H1 (cell line): ENCODE results near the gene CGNL1. TPM values are rescaled to one million over a fixed set of nuclear protein-coding genes. Genes with fewer than 3 reads are reported as not detected.

ENCODE experiments used
- CTCF ChIA-PET: fragments of 300-600 bp; sonication (Branson Sonifier 250); formaldehyde crosslinking; loops from one replicate; lab custom pipeline; 2021; ENCODE audit not compliant: partially characterized antibody; lab: Charles Lee
- POLR2A ChIA-PET: fragments of 300-600 bp; sonication (Branson Sonifier 250); formaldehyde crosslinking; loops from one replicate; lab custom pipeline; 2021; ENCODE audit warnings: inconsistent platforms; ENCODE audit not compliant: partially characterized antibody; lab: Charles Lee
- DNase-seq, 2 experiments: peaks; one replicate each; pipeline versions ENCODE4 v3.0.0 to v3.0.0-alpha.2; 2010 to 2022; ENCODE audit warnings: low spot score in 2 of 2, low read depth in 1 of 2, mixed read lengths in 1 of 2
- FAIRE-seq: peaks from 2 replicates; lab custom pipeline; 2011; peaks lifted over from hg19 to GRCh38; lab: Jason Lieb, UNC
- H2AFZ ChIP-seq: 2 replicates; pipeline ENCODE4 v1.8.1; 2012; ENCODE audit warnings: low read length, inconsistent platforms
- H2AK5ac ChIP-seq: 2 replicates; pipeline ENCODE4 v1.6.1; 2013; ENCODE audit warnings: low read depth, low read length
- H2BK120ac ChIP-seq: replicated peaks from 2 replicates; pipeline ENCODE3; 2013; ENCODE audit warnings: low read depth, low read length, inconsistent platforms
- H2BK12ac ChIP-seq: 2 replicates; pipeline ENCODE4 v1.6.1; 2013; ENCODE audit warnings: low read depth, low read length
- H2BK15ac ChIP-seq: 2 replicates; pipeline ENCODE4 v1.6.1; 2013; ENCODE audit warnings: low read length
- H2BK20ac ChIP-seq: 2 replicates; pipeline ENCODE4 v1.6.1; 2013; ENCODE audit warnings: low read length
- H2BK5ac ChIP-seq: 2 replicates; pipeline ENCODE4 v1.6.1; 2013; ENCODE audit warnings: low read depth, low read length
- H3K14ac ChIP-seq: 2 replicates; pipeline ENCODE4 v1.6.1; 2013; ENCODE audit warnings: inconsistent platforms; ENCODE audit not compliant: insufficient read length
- H3K18ac ChIP-seq: 2 replicates; pipeline ENCODE4 v1.6.1; 2013; ENCODE audit warnings: low read length; ENCODE audit errors: extremely low read depth
- H3K23ac ChIP-seq: 2 replicates; pipeline ENCODE4 v1.6.1; 2013; ENCODE audit warnings: inconsistent platforms; ENCODE audit not compliant: insufficient read length
- H3K23me2 ChIP-seq: 2 replicates; pipeline ENCODE4 v1.6.1; 2013; ENCODE audit warnings: low read depth, low read length
- H3K27ac ChIP-seq: 2 replicates; pipeline ENCODE4 v1.6.1; 2011; ENCODE audit warnings: low read depth, low read length, inconsistent platforms
- H3K27me3 ChIP-seq, 4 experiments: replicated peaks in 1 of 4; 1 replicate in 1 of 4; 2 replicates in 3 of 4; pipeline versions ENCODE4 v1.6.1 to v1.8.1; 2011 to 2013; ENCODE audit warnings: low read length in 3 of 4, mild to moderate bottlenecking in 3 of 4, inconsistent platforms in 2 of 4, mixed read lengths in 2 of 4, moderate library complexity in 1 of 4; ENCODE audit not compliant: control insufficient read depth in 3 of 4, insufficient read depth in 3 of 4; ENCODE audit errors: extremely low read depth in 1 of 4
- H3K36me3 ChIP-seq, 4 experiments: 2 replicates each; pipeline versions ENCODE4 v1.6.1 to v1.8.1; 2011 to 2013; ENCODE audit warnings: mild to moderate bottlenecking in 4 of 4, low read length in 3 of 4, moderate library complexity in 2 of 4, control low read depth in 1 of 4, inconsistent platforms in 1 of 4; ENCODE audit not compliant: insufficient read depth in 4 of 4, control insufficient read depth in 2 of 4
- H3K4ac ChIP-seq: replicated peaks from 2 replicates; pipeline ENCODE3; 2013; ENCODE audit warnings: low read length, low read depth, mixed read lengths, inconsistent platforms; ENCODE audit not compliant: insufficient read length
- H3K4me1 ChIP-seq, 4 experiments: replicated peaks in 1 of 4; 1 replicate in 1 of 4; 2 replicates in 3 of 4; pipeline versions ENCODE4 v1.6.1 to v1.8.1; 2011 to 2013; ENCODE audit warnings: low read length in 3 of 4, inconsistent platforms in 2 of 4, mixed read lengths in 1 of 4; ENCODE audit not compliant: insufficient read depth in 4 of 4, control insufficient read depth in 3 of 4
- H3K4me2 ChIP-seq, 2 experiments: 2 replicates each; pipeline versions ENCODE4 v1.6.1 to v1.8.1; 2011 to 2013; ENCODE audit warnings: low read depth in 2 of 2, low read length in 2 of 2, control low read depth in 1 of 2, inconsistent platforms in 1 of 2, mild to moderate bottlenecking in 1 of 2; ENCODE audit not compliant: insufficient read depth in 1 of 2
- H3K4me3 ChIP-seq, 4 experiments: fragments of 200-600, 300-600 bp in 1 of 4; sonication (generic), shearing (Covaris generic), sonication (Bioruptor Twin) in 1 of 4; 2 replicates each; pipeline versions ENCODE4 v1.5.1 to v1.8.1; 2011 to 2016; ENCODE audit warnings: low read length in 4 of 4, low read depth in 3 of 4, control low read depth in 2 of 4, inconsistent platforms in 2 of 4, mild to moderate bottlenecking in 2 of 4, mixed read lengths in 1 of 4, moderate library complexity in 1 of 4; ENCODE audit not compliant: insufficient read depth in 2 of 4; ENCODE audit errors: extremely low read depth in 1 of 4
- H3K56ac ChIP-seq: replicated peaks from 2 replicates; pipeline ENCODE3; 2013; ENCODE audit warnings: low read depth, mild to moderate bottlenecking, mixed read lengths, low read length, inconsistent platforms; ENCODE audit not compliant: insufficient read length
- H3K79me1 ChIP-seq: 2 replicates; pipeline ENCODE4 v1.6.1; 2013; ENCODE audit warnings: low read depth, low read length, control low read depth
- H3K79me2 ChIP-seq, 2 experiments: 2 replicates each; pipeline versions ENCODE4 v1.6.1 to v1.8.1; 2012 to 2013; ENCODE audit warnings: low read length in 2 of 2, mild to moderate bottlenecking in 2 of 2, inconsistent platforms in 1 of 2; ENCODE audit not compliant: insufficient read depth in 2 of 2, control insufficient read depth in 1 of 2
- H3K9ac ChIP-seq, 4 experiments: replicated peaks in 1 of 4; 1 replicate in 1 of 4; 2 replicates in 3 of 4; pipeline versions ENCODE4 v1.6.1 to v1.8.1; 2011 to 2013; ENCODE audit warnings: low read depth in 3 of 4, low read length in 3 of 4, control low read depth in 2 of 4, mild to moderate bottlenecking in 2 of 4, moderate library complexity in 2 of 4, inconsistent platforms in 1 of 4; ENCODE audit errors: extremely low read depth in 1 of 4
- H3K9me3 ChIP-seq, 2 experiments: 2 replicates each; pipeline versions ENCODE4 v1.6.1 to v1.8.1; 2012 to 2013; ENCODE audit warnings: mild to moderate bottlenecking in 2 of 2, moderate library complexity in 2 of 2, control low read depth in 1 of 2, inconsistent platforms in 1 of 2, low read depth in 1 of 2, low read length in 1 of 2, mixed read lengths in 1 of 2; ENCODE audit not compliant: insufficient read depth in 2 of 2
- H4K20me1 ChIP-seq, 2 experiments: replicated peaks in 1 of 2; 2 replicates each; pipeline versions ENCODE3 to v1.8.1; 2011 to 2013; ENCODE audit warnings: inconsistent platforms in 2 of 2, low read length in 2 of 2, mild to moderate bottlenecking in 1 of 2; ENCODE audit not compliant: insufficient read depth in 2 of 2, control insufficient read depth in 1 of 2
- H4K5ac ChIP-seq: 2 replicates; pipeline ENCODE4 v1.6.1; 2013; ENCODE audit warnings: low read length, low read depth, mixed read lengths, inconsistent platforms; ENCODE audit not compliant: insufficient read length
- H4K8ac ChIP-seq: 2 replicates; pipeline ENCODE4 v1.8.0; 2013; ENCODE audit warnings: mild to moderate bottlenecking, moderate library complexity, low read length, inconsistent platforms; ENCODE audit not compliant: insufficient read depth; ENCODE audit errors: extremely low read depth
- H4K91ac ChIP-seq: replicated peaks from 2 replicates; pipeline ENCODE3; 2013; ENCODE audit warnings: low read length, mixed read lengths, inconsistent platforms; ENCODE audit not compliant: insufficient read length
- CBX5 ChIP-seq: fragments of 300-800, 300-1000 bp; sonication (generic); IDR thresholded peaks from 2 replicates; pipeline ENCODE4 v1.7.1; 2016; ENCODE audit warnings: antibody characterized with exemption, low read length, low read depth
- MAX ChIP-seq: IDR thresholded peaks from 2 replicates; pipeline ENCODE4 v1.6.1; 2012; ENCODE audit warnings: inconsistent platforms
- POLR2AphosphoS5 ChIP-seq: IDR thresholded peaks from 2 replicates; pipeline ENCODE4 v1.6.1; 2011; ENCODE audit warnings: low read depth, low read length
- SIRT6 ChIP-seq: IDR thresholded peaks from one replicate; pipeline ENCODE4 v1.7.1; 2012; ENCODE audit warnings: low read length, inconsistent platforms
- SP4 ChIP-seq: IDR thresholded peaks from 2 replicates; pipeline ENCODE4 v1.6.1; 2012; ENCODE audit warnings: low read length, inconsistent platforms
- TBP ChIP-seq: IDR thresholded peaks from 2 replicates; pipeline ENCODE4 v1.6.1; 2011; ENCODE audit warnings: low read depth, low read length, improper control_type of control experiment
- TCF12 ChIP-seq: IDR thresholded peaks from 2 replicates; pipeline ENCODE4 v1.6.1; 2011; ENCODE audit warnings: low read depth, mild to moderate bottlenecking, low read length
- ZNF274 ChIP-seq: IDR thresholded peaks from 2 replicates; pipeline ENCODE4 v1.7.0; 2012; ENCODE audit warnings: low read length, borderline replicate concordance; ENCODE audit errors: extremely low read depth
- WGBS, 2 experiments: shearing (Covaris generic) in 1 of 2; methylation state at CpG; one replicate each; pipeline versions ENCODE4 v1.1.6 to v1.1.7; 2013 to 2015; ENCODE audit warnings: low lambda C conversion rate in 2 of 2, mixed read lengths in 2 of 2, inconsistent platforms in 1 of 2, low coverage in 1 of 2, missing lambda C conversion rate in 1 of 2; ENCODE audit not compliant: insufficient replicate concordance in 2 of 2, insufficient coverage in 1 of 2, insufficient read length in 1 of 2; ENCODE audit errors: extremely low coverage in 1 of 2, missing lambda C conversion rate in 1 of 2; 5-methylcytosine and 5-hydroxymethylcytosine counted together
- polyA plus RNA-seq, 7 experiments: library from polyadenylated mRNA; depleted of rRNA in 3 of 7; stranded (reverse) in 5 of 7; unstranded in 2 of 7; fragments of >200 nt in 5 of 7; fragments of 200-250 nt in 2 of 7; gene quantifications; 1 replicate in 5 of 7; 2 replicates in 1 of 7; 4 replicates in 1 of 7; pipeline versions ENCODE4 v1.2.1 to v1.2.3, GENCODE V29; 2011 to 2013; ENCODE audit warnings: missing spikeins in 2 of 7, mixed read lengths in 2 of 7
- total RNA-seq: library from RNA; stranded (reverse); fragmentation: NEBNext Ultra II Directional; extraction: Animal tissue kit (Norgen Biotek cat#: 25700); gene quantifications from 2 replicates; pipeline ENCODE4 v1.2.1, GENCODE V29; 2021

CGNL1 gene
- total and polyA plus RNA-seq, 2 of the 8 experiments (the other 6 are each of a cell fraction or from before 2014, with no cell fraction given): 21.8 to 75.6 TPM

- POLR2A ChIA-PET: interaction anchor here (0.6 to 1.9 kb wide), 5 partner anchors 9 to 423 kb away, joined by 3 to 11 read pairs (median 5); partner anchors contain the start of gene CGNL1
These were observed 21.7 kb upstream of the CGNL1 start for GRCh38 chr15:57354436-57355123.

More at GRCh38 chr15:57354436-57355123, 21.7 kb upstream of the CGNL1 start:
- DNase-seq (no peak), FAIRE-seq (no peak)
- Histone ChIP-seq H3K79me2 (no peaks in the 10 kb centered on the region), H4K5ac (no peak overlapping the region), H3K9ac (no peak overlapping the region; a peak in 1 of 7 replicates), H4K91ac (peak overlapping the region; percentile 62), H2BK20ac (0 out of 2 replicates have a peak overlapping the region, but pooled peaks have one; percentile 6), H3K23ac (no peak overlapping the region), H2AFZ (no peak overlapping the region), H2BK12ac (0 out of 2 replicates have a peak overlapping the region, but pooled peaks have one; percentile 20), H2AK5ac (no peak overlapping the region), H4K20me1 (no peaks in the 10 kb centered on the region), H2BK5ac (peak overlapping the region; percentile 62; the same call in 1 of the 2 replicates), H3K36me3 (no peaks in the 10 kb centered on the region), H2BK15ac (no peak overlapping the region), H3K23me2 (no peaks in the 10 kb centered on the region), H3K9me3 (no peaks in the 10 kb centered on the region), H2BK120ac (no peak overlapping the region), H3K27ac (no peak overlapping the region), H3K27me3 (no peaks in the 10 kb centered on the region), H3K4me2 (no peak overlapping the region), H3K4ac (no peak overlapping the region), H3K79me1 (no peaks in the 10 kb centered on the region), H4K8ac (no peak overlapping the region; the same call in 1 of the 2 replicates), H3K14ac (no peak overlapping the region), H3K18ac (no peak overlapping the region), H3K4me1 (peaks cover 2 to 28% (median 13%) of the 10 kb centered on the region in 4 experiments; a peak in 5 of 7 replicates), H3K4me3 (no peak overlapping the region), H3K56ac (no peak overlapping the region)
- CTCF ChIA-PET: interaction anchor here (0.9 to 8.5 kb wide), 19 partner anchors 9 to 191 kb away, joined by 3 to 56 read pairs (median 6); no protein-coding TSS in a partner anchor
- no peak for TF ChIP-seq TBP
- TF ChIP-seq SIRT6: no peak
- TF ChIP-seq ZNF274: no peak
- TF ChIP-seq POLR2AphosphoS5: no peak
- no peak for TF ChIP-seq TCF12
- TF ChIP-seq CBX5: no peak
- TF ChIP-seq SP4: no peak
- TF ChIP-seq MAX: no peak
- 81% methylated on average over 7 of the region's 7 CpGs; no CpG with 5 or more reads in 1 of the 2 experiments for WGBS, 2 experiments
